GM12864 (cell line): Measurements from ENCODE around the gene EPHB1.
A peak's percentile ranks its signal among the peaks of the same experiment; 100 is the strongest.

Source experiments
- DNase-seq: peaks from one replicate; pipeline ENCODE4 v3.0.0-alpha.2; 2011; ENCODE audit warnings: low read depth
- H3K4me3 ChIP-seq: 2 replicates; pipeline ENCODE4 v1.5.1; 2011; ENCODE audit warnings: mild to moderate bottlenecking, low read depth, low read length, control low read depth
- TF ChIP-seq, protein P1 (sequence below): IDR thresholded peaks from 2 replicates; pipeline ENCODE4 v1.5.1; 2011; ENCODE audit warnings: low read depth, mild to moderate bottlenecking, moderate library complexity, low read length, control low read depth, inconsistent platforms; ENCODE audit errors: missing control alignments

The EPHB1 gene

GRCh38 chr3:134910026-134910425, 115.0 kb downstream of the EPHB1 start:
- TF ChIP-seq, protein P1, sequence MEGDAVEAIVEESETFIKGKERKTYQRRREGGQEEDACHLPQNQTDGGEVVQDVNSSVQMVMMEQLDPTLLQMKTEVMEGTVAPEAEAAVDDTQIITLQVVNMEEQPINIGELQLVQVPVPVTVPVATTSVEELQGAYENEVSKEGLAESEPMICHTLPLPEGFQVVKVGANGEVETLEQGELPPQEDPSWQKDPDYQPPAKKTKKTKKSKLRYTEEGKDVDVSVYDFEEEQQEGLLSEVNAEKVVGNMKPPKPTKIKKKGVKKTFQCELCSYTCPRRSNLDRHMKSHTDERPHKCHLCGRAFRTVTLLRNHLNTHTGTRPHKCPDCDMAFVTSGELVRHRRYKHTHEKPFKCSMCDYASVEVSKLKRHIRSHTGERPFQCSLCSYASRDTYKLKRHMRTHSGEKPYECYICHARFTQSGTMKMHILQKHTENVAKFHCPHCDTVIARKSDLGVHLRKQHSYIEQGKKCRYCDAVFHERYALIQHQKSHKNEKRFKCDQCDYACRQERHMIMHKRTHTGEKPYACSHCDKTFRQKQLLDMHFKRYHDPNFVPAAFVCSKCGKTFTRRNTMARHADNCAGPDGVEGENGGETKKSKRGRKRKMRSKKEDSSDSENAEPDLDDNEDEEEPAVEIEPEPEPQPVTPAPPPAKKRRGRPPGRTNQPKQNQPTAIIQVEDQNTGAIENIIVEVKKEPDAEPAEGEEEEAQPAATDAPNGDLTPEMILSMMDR: no peak
- H3K4me3 ChIP-seq: no peak overlapping the region
- no peak for DNase-seq

- TF ChIP-seq, protein P1: no peak
- H3K4me3 ChIP-seq: no peak overlapping the region
- no peak for DNase-seq
Observed at GRCh38 chr3:134911586-134912548, 116.8 kb downstream of the EPHB1 start.

- no peak overlapping the region for H3K4me3 ChIP-seq
- no peak for DNase-seq
- TF ChIP-seq, protein P1: no peak
Observed at GRCh38 chr3:134916276-134916961, 121.4 kb downstream of the EPHB1 start.

DNA sequence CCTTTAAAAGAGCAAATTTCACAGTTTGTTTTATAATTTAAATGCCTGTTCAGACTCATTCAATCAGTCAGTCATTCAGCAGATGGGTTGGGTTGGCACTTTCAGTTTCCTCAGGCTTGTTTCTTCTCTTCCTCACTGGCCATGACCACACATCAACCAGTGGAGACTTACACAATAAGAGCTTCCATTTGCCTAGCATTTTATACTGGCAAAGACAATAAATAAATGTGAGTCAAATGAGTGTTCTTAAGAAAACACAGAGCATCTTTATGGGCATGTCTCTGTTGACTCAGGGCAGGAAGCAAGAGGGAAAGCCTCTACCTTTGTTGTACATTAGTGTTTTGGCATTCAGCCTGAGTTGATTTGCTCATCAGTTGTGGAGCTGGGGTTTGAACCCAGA, 122.6 kb downstream of the EPHB1 start:
- DNase-seq: no peak
- no peak overlapping the region for H3K4me3 ChIP-seq
- TF ChIP-seq, protein P1: no peak

DNA sequence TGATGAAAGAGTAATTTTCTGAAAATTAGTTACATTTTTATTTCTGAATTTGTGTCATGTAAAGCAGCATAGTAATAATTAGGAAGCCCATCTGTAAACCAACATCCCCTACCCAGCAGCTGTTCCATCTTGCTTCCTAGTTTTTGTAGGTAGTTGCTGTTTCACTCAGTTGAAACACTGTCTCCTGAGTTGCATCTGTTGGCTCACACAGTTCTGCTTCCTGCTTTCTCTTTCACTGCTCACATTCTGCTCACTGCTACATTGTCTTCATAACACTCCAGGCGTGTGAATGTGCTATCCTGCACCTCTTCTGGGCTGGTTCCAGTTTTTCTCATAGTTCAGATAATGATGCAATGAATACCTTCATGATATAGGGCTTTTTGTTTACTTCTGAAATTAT, 123.4 kb downstream of the EPHB1 start:
- peak; percentile 56 for DNase-seq
- no peak overlapping the region for H3K4me3 ChIP-seq
- TF ChIP-seq, protein P1: no peak

DNA sequence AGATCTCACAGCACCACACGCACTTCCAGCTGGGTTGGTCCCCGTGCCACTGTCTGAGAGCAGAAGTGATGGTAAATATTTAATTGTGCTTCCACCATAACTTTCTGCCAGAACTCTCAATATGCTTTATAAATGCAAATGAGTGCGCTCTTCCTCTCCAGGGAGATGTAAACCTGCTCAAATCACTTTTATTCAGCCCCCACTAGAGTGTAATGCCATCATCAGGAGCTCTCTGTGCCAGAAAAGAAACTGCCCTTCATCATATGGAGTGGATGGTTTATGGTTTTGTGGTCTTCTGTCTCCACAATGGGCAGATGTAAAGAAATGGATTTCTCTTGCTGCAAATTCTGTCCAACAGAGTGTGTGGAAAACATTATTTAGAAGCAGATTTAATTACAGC, 127.0 kb downstream of the EPHB1 start:
- DNase-seq: no peak
- TF ChIP-seq, protein P1: no peak
- no peak overlapping the region for H3K4me3 ChIP-seq
